Measurements from ENCODE around the gene DAZ1.
"Not testable (repeated sequence)": the region's sequence is repeated elsewhere in the genome, so short reads cannot be mapped to it uniquely, and the experiment has no call there.

The DAZ1 gene

GRCh38 chrY:23198908-23199307, at the start of gene DAZ1:
Gene DAZ1 (minus strand): TSS chrY:23199008. CDS start chrY:23198800, 208 bp downstream.
- DNase-seq (ENCODE audit: low read depth in 2 of 3, low spot score in 2 of 3), result not testable (repeated sequence)

- DNase-seq (ENCODE audit: low read depth in 2 of 3, low spot score in 2 of 3), result not testable (repeated sequence)
Observed at GRCh38 chrY:23219233-23219632, 20.4 kb upstream of the DAZ1 start, which contains the start of gene DAZ2. Gene DAZ2 (plus strand): TSS chrY:23219533. CDS start chrY:23219741, 208 bp downstream.

- not testable (repeated sequence) for DNase-seq (ENCODE audit: low read depth in 2 of 3, low spot score in 2 of 3)
Observed at GRCh38 chrY:23210681-23211080, 11.9 kb upstream of the DAZ1 start.

GRCh38 chrY:23209802-23210495, 11.1 kb upstream of the DAZ1 start:
- not testable (repeated sequence) for DNase-seq (ENCODE audit: low read depth in 2 of 3, low spot score in 2 of 3)

GRCh38 chrY:23207455-23207854, 8.6 kb upstream of the DAZ1 start:
- not testable (repeated sequence) for DNase-seq (ENCODE audit: low read depth in 2 of 3, low spot score in 2 of 3)

All from activated CD8-positive, alpha-beta memory T cell treated with anti-CD3 and anti-CD28 coated beads for 48 hours (primary cell).